ENCODE results near the gene PNPLA3.

PNPLA3 gene

DNA sequence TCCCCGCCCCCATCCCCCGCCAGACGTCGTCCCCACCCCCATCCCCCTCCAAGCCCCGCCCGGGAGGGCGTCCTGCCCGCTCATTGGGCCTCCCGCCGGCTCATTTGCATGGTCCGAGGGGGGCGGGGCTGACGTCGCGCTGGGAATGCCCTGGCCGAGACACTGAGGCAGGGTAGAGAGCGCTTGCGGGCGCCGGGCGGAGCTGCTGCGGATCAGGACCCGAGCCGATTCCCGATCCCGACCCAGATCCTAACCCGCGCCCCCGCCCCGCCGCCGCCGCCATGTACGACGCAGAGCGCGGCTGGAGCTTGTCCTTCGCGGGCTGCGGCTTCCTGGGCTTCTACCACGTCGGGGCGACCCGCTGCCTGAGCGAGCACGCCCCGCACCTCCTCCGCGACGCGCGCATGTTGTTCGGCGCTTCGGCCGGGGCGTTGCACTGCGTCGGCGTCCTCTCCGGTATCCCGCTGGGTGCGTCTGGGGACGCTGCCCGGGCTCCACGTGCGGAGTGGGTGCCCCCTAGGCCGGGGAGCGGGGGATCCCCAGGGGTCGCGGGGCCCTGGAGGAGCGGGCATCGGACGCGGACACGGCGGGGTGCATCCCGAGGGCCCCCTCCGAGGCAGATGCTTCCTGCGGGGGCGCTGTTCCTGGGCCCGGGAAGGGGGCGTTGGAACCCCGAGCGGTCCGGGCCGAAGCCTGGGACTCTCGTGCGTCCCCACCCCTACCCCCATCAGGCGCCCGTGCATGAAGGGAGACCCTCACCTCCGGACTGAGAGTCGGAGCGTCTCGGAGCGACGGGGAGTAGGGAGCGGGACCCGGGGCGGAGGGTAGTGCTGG lies at the start of gene PNPLA3:
Gene PNPLA3 (plus strand): TSS at position 175 of the 834 bp plus-strand sequence. CDS start 107 bp downstream, at position 282.
- peak; percentile 40 for DNase-seq

DNA sequence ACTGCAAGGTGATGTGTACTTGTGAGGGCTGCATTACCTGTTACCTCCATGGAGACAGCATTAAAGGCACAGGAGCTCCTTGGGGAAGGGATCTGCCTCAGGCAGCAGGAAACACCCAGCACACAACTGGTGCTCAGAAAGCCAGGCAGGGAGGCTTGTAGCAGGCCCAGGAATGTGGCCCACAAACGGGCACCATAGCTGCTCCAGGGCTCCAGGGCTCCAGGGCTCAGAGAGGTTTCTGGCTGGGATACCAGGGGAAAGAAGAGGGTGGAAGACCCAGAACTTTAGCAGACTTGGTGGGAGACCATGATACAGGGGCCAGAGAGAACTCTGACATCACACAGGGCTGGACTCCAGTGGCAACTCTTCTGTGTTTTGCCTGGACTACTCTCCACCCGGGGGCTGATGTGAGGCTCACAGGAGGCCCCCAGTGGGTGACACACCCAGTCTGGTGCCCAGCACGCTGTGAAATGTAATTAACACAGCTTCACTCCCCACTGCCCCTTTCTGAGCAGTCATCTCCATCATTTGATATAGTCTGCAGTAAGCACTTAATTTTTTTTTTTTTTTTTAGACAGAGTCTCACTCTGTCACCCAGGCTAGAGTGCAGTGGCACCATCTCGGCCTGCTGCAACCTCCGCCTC lies 46.6 kb upstream of the PNPLA3 start:
- no peak for DNase-seq

GRCh38 chr22:43878079-43878795 lies 45.4 kb upstream of the PNPLA3 start:
- no peak for DNase-seq

- no peak for DNase-seq
These were observed 44.6 kb upstream of the PNPLA3 start for GRCh38 chr22:43878831-43879550.

GRCh38 chr22:43879901-43880540 lies 43.6 kb upstream of the PNPLA3 start:
- DNase-seq, result no peak

DNA sequence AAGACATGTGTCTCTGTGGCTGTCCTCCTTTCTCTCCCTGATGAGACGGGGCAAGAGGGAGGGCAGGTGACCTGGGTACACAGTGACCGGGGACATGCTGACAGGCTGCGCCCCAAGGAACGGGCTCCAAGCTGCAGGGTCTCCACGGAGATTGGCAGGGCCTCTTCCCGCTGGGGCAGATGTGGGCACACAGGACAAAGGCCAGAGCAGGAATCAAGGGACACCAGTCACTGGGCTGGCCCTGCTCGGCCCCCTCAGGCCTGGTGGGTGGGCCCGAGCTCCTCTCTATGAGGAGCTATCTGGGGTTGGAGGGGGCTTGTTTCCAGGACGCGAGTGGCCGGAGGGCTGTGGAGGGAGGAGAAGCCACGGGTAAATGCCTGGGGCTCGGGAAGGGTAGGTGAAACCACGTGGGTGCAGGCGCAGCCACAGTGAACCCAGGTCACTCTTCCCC lies 43.0 kb upstream of the PNPLA3 start:
- no peak for DNase-seq

GRCh38 chr22:43881091-43882061 lies 42.2 kb upstream of the PNPLA3 start:
- no peak for DNase-seq

- DNase-seq, result no peak
These were observed 41.4 kb upstream of the PNPLA3 start for GRCh38 chr22:43882122-43882767.

DNA sequence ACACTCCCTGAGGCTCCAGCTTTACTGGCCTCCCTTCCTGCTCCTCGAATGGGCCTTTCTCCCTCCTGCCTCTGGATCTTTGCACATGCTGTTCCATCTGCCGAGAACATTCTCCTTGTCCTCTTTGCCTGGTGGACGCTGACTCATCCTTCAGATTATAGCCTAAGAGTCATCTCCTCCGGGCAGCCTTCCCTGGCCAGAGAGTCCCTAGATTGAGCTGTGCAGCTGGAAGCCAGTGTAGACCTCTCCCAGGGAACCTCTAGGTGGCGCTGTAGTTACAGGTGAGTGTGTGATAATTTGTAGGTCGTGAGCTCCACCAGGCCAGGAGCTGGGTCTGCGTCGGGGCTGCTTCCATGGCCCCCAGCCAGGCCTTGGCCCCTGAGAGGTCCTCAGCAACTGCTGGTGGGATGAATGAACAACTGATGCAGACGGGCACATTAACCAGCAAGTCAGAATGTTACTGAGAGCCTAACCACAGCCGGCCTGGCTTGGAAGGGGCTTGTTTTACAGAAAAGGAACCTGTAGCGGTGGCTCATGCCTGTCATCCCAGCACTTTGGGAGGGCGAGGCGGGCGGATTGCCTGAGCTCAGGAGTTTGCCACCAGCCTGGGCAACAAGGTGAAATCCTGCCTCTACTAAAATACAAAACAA lies 40.5 kb upstream of the PNPLA3 start:
- peak; percentile 26 for DNase-seq

GRCh38 chr22:43883719-43884415 lies 39.7 kb upstream of the PNPLA3 start:
- DNase-seq, result no peak

- DNase-seq, result no peak
These were observed 38.8 kb upstream of the PNPLA3 start for GRCh38 chr22:43884600-43885318.

- no peak for DNase-seq
These were observed 38.3 kb upstream of the PNPLA3 start for GRCh38 chr22:43885319-43885671.

DNA sequence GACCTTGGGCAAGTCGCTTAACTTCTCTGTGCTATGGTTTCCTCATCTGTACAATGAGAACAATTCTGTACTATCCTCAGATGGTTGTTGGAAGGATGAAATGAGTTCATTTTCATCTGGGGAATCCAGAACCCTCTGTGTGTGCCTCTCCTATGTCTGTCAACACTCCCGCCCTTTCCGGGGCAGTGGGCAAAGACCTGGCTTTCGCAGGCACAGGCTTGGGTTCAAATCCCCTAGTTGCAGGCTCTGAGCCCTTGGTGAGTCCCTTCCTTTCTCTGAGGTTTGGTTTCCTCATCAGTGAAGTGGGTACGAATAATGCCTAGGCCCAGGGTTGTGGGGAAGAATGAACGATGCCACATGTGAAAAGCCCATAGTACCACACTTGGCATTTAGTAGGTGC lies 37.8 kb upstream of the PNPLA3 start:
- DNase-seq, result no peak

GRCh38 chr22:43886231-43886630 lies 37.4 kb upstream of the PNPLA3 start:
- DNase-seq, result no peak

DNA sequence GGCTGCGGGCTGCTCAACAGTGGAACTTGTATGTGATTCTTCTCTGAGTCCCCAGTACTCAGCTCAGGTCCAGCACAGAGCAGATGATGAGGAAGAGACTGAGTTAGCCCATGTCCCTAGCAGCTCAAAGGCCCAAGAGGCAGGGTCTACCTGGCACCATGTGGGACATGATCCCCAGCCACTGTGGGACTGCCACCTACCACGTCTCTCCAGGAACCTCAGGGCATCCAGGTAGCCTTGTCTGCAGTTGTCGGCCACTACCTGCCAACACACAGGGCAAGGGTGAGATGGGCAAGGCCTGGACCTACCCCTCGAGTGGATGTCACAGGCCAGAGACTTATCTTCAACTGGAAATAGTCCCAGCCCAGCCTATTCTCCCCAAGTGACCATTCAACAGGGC lies 36.2 kb upstream of the PNPLA3 start:
- no peak for DNase-seq

DNA sequence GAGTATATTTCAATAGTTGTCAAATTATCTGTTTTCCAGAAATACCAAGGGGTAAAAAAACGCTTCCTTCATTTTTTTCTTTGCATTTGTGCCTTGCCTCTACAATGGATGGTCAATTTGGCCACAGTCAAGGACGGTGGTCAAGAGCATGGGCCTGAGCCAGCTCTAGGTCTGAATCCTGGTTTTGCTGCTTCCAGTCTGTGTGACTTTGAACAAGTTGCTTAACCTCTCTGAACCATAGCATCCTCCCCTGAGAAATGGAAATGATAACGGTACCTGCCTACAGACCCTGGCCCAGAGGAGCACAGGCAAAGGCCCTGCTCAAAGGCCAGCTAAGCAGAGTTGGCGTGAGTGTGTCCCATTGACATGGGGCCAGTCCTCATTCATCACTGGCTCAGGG lies 34.9 kb upstream of the PNPLA3 start:
- DNase-seq, result no peak

DNA sequence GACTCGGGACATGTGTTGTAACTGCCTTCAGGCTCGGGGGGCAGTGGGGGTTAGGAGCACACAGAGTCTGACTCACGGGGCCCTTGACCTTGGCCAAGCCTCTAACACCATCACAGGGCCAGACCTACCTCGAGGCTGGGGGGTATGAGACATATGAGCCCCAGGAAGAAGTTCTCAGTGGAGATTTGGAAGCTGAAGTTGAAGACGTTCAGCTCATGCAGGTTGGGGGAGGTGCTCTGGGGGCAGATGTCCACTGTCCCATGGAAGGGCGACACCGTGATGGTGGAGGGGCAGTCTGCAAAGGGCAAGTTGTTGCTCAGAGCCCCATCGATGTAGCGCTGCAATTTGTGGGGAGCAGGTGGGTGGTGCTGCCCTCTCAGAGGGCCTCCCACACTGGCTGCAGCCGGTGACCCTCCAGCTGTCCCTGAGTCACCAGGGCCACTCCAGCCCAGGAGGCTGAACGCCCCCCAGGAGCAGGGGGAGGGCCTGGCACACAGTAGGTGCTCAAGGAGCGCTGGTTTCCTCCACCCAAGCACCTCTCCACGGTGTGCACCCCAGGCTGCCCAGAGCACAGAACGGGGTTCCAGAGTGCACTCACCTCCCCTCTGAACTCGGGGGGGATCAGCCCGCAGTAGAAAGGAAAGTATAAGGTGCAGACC lies 34.3 kb upstream of the PNPLA3 start:
- DNase-seq, result no peak

- no peak for DNase-seq
These were observed 33.7 kb upstream of the PNPLA3 start for GRCh38 chr22:43889860-43890253.

Measured in DMS 273 treated with DMSO at 0.1 percent for 48 hours (cell line).